Hepatocyte (in vitro differentiated cells): ENCODE data around the gene SORL1-AS1.

Experiments used
- DNase-seq: peaks from one replicate; pipeline ENCODE4 v3.0.0-alpha.2; 2016; ENCODE audit warnings: low spot score
- H2AFZ ChIP-seq: fragments of 200-600 bp; sonication (generic); 2 replicates; pipeline ENCODE4 v1.6.0; 2016; ENCODE audit warnings: antibody characterized with exemption, mild to moderate bottlenecking
- H3K27ac ChIP-seq: fragments of 200-600 bp; sonication (generic); 2 replicates; pipeline ENCODE4 v1.5.1; 2016; ENCODE audit warnings: mild to moderate bottlenecking
- H3K27me3 ChIP-seq: fragments of 200-600 bp; sonication (generic); 2 replicates; pipeline ENCODE4 v1.6.1; 2016
- H3K36me3 ChIP-seq: fragments of 200-600 bp; sonication (generic); replicated peaks from 2 replicates; pipeline ENCODE4 v1.5.1; 2016; ENCODE audit warnings: low read depth; ENCODE audit not compliant: insufficient read depth
- H3K4me1 ChIP-seq: fragments of 200-600 bp; sonication (generic); 2 replicates; pipeline ENCODE4 v1.5.1; 2016; ENCODE audit warnings: mild to moderate bottlenecking, moderate library complexity; ENCODE audit not compliant: insufficient read depth
- H3K4me2 ChIP-seq: fragments of 200-600 bp; sonication (generic); 2 replicates; pipeline ENCODE4 v1.6.0; 2016
- H3K4me3 ChIP-seq: fragments of 200-600 bp; sonication (generic); 2 replicates; pipeline ENCODE4 v1.5.1; 2016; ENCODE audit warnings: mild to moderate bottlenecking
- H3K79me2 ChIP-seq: fragments of 200-600 bp; sonication (generic); 2 replicates; pipeline ENCODE4 v1.6.0; 2017; ENCODE audit warnings: mild to moderate bottlenecking
- H3K9me2 ChIP-seq: fragments of 200-600 bp; sonication (generic); replicated peaks from 2 replicates; pipeline ENCODE4 v1.6.0; 2017; ENCODE audit warnings: mild to moderate bottlenecking; ENCODE audit not compliant: insufficient read depth
- H3K9me3 ChIP-seq: fragments of 200-600 bp; sonication (generic); 2 replicates; pipeline ENCODE4 v1.5.1; 2016; ENCODE audit warnings: low read depth, mild to moderate bottlenecking
- H4K20me1 ChIP-seq: fragments of 200-600 bp; sonication (generic); 2 replicates; pipeline ENCODE4 v1.6.0; 2016; ENCODE audit warnings: mild to moderate bottlenecking; ENCODE audit not compliant: insufficient read depth, poor library complexity, severe bottlenecking
- CTCF ChIP-seq: fragments of 200-600 bp; sonication (generic); IDR thresholded peaks from 2 replicates; pipeline ENCODE4 v1.5.1; 2016; ENCODE audit warnings: antibody characterized with exemption, mild to moderate bottlenecking; ENCODE audit not compliant: poor library complexity
- EZH2 ChIP-seq: fragments of 200-600 bp; sonication (generic); IDR thresholded peaks from 2 replicates; pipeline ENCODE4 v1.6.1; 2016; ENCODE audit warnings: antibody characterized with exemption, mild to moderate bottlenecking, borderline replicate concordance
- EZH2phosphoT487 ChIP-seq: fragments of 200-600 bp; sonication (generic); IDR thresholded peaks from one replicate; pipeline ENCODE4 v1.6.1; 2018; ENCODE audit warnings: antibody characterized with exemption, mild to moderate bottlenecking, low read depth, moderate library complexity; ENCODE audit not compliant: unreplicated experiment, severe bottlenecking
- WGBS: methylation state at CpG from one replicate; pipeline ENCODE4 v1.1.6; 2016; ENCODE audit warnings: low lambda C conversion rate; ENCODE audit errors: missing lambda C conversion rate; 5-methylcytosine and 5-hydroxymethylcytosine counted together

The SORL1-AS1 gene

GRCh38 chr11:121488170-121488569 is 35.4 kb upstream of the SORL1-AS1 start:
- Histone ChIP-seq H3K4me2 (no peak overlapping the region), H3K36me3 (no peaks in the 10 kb centered on the region), H4K20me1 (no peaks in the 10 kb centered on the region), H3K79me2 (no peaks in the 10 kb centered on the region), H3K27me3 (no peaks in the 10 kb centered on the region), H3K4me3 (no peak overlapping the region), H3K9me3 (no peaks in the 10 kb centered on the region), H3K9me2 (no peaks in the 10 kb centered on the region), H2AFZ (no peak overlapping the region), H3K27ac (no peak overlapping the region), H3K4me1 (no peaks in the 10 kb centered on the region)
- DNase-seq, result no peak
- WGBS, result 89% methylated on average over 2 of the region's 2 CpGs
- no peak for TF ChIP-seq CTCF
- TF ChIP-seq EZH2, result no peak
- no peak for TF ChIP-seq EZH2phosphoT487

GRCh38 chr11:121487191-121487590 is 34.4 kb upstream of the SORL1-AS1 start:
- no peak overlapping the region for H3K4me3 ChIP-seq
- H3K4me1 ChIP-seq, result no peaks in the 10 kb centered on the region
- H3K9me2 ChIP-seq, result no peaks in the 10 kb centered on the region
- no peaks in the 10 kb centered on the region for H3K36me3 ChIP-seq
- TF ChIP-seq EZH2phosphoT487, result no peak
- TF ChIP-seq CTCF, result no peak
- TF ChIP-seq EZH2, result no peak
- no peaks in the 10 kb centered on the region for H4K20me1 ChIP-seq
- 77% methylated on average over 6 of the region's 6 CpGs for WGBS
- H3K9me3 ChIP-seq, result no peaks in the 10 kb centered on the region
- no peaks in the 10 kb centered on the region for H3K79me2 ChIP-seq
- H2AFZ ChIP-seq, result no peak overlapping the region
- DNase-seq, result no peak
- H3K27me3 ChIP-seq, result no peaks in the 10 kb centered on the region
- H3K4me2 ChIP-seq, result no peak overlapping the region
- H3K27ac ChIP-seq, result no peak overlapping the region

- no peaks in the 10 kb centered on the region for H3K9me2 ChIP-seq
- no peaks in the 10 kb centered on the region for H3K4me1 ChIP-seq
- no peaks in the 10 kb centered on the region for H3K36me3 ChIP-seq
- no peak overlapping the region for H3K4me2 ChIP-seq
- no peaks in the 10 kb centered on the region for H3K9me3 ChIP-seq
- no peak for DNase-seq
- WGBS, result 97% methylated on average over 5 of the region's 5 CpGs
- no peaks in the 10 kb centered on the region for H4K20me1 ChIP-seq
- H2AFZ ChIP-seq, result no peak overlapping the region
- no peaks in the 10 kb centered on the region for H3K27me3 ChIP-seq
- H3K4me3 ChIP-seq, result no peak overlapping the region
- H3K79me2 ChIP-seq, result no peaks in the 10 kb centered on the region
- TF ChIP-seq EZH2phosphoT487 (no peak), CTCF (no peak), EZH2 (no peak)
- no peak overlapping the region for H3K27ac ChIP-seq
Measured at GRCh38 chr11:121486054-121486453, 33.3 kb upstream of the SORL1-AS1 start.

GRCh38 chr11:121485216-121485615 is 32.4 kb upstream of the SORL1-AS1 start:
- no peak for TF ChIP-seq EZH2
- no peak for TF ChIP-seq EZH2phosphoT487
- no peak for TF ChIP-seq CTCF

More at GRCh38 chr11:121485216-121485615, 32.4 kb upstream of the SORL1-AS1 start:
- Histone ChIP-seq H4K20me1 (no peaks in the 10 kb centered on the region), H3K27ac (no peak overlapping the region), H3K27me3 (no peaks in the 10 kb centered on the region), H3K79me2 (no peaks in the 10 kb centered on the region), H2AFZ (no peak overlapping the region), H3K4me3 (no peak overlapping the region), H3K9me3 (no peaks in the 10 kb centered on the region), H3K4me2 (no peak overlapping the region), H3K9me2 (no peaks in the 10 kb centered on the region), H3K36me3 (no peaks in the 10 kb centered on the region), H3K4me1 (no peaks in the 10 kb centered on the region)
- WGBS, result 94% methylated on average over 7 of the region's 7 CpGs
- no peak for DNase-seq
